Vagina (tissue), 2 donors: ENCODE data around the gene ORM1. TPM values are rescaled to one million over a fixed set of nuclear protein-coding genes. Genes with fewer than 3 reads are reported as not detected.

Source experiments
- DNase-seq, 2 donors: peaks; one replicate each; pipeline ENCODE4 v3.0.0-alpha.2; 2017; ENCODE audit errors: extremely low spot score in 2 of 2
- H3K27ac ChIP-seq: fragments of 200-600 bp; sonication (generic); one replicate; pipeline ENCODE4 v1.5.1; 2019
- H3K27me3 ChIP-seq: fragments of 200-600 bp; sonication (generic); one replicate; pipeline ENCODE4 v1.5.1; 2019
- H3K36me3 ChIP-seq, 2 donors: fragments of 200-600 bp; sonication (generic); one replicate each; pipeline ENCODE4 v1.5.1; 2017 to 2019
- H3K4me1 ChIP-seq: fragments of 200-600 bp; sonication (generic); one replicate; pipeline ENCODE4 v1.5.1; 2019
- H3K4me3 ChIP-seq, 2 donors: fragments of 200-600 bp; sonication (generic); 1 replicate in 1 of 2; 2 replicates in 1 of 2; pipeline ENCODE4 v1.5.1; 2016 to 2019
- H3K9me3 ChIP-seq: fragments of 200-600 bp; sonication (generic); one replicate; pipeline ENCODE4 v1.5.1; 2019
- POLR2A ChIP-seq, 2 donors: fragments of 450-650 bp; IDR thresholded peaks; one replicate each; pipeline ENCODE4 v1.6.1; 2017; ENCODE audit warnings: antibody characterized with exemption in 2 of 2, mild to moderate bottlenecking in 2 of 2, moderate library complexity in 2 of 2
- POLR2AphosphoS5 ChIP-seq, 2 donors: sonication (generic); formaldehyde crosslinking; IDR thresholded peaks; one replicate each; pipeline ENCODE4 v1.9.0; 2017; ENCODE audit warnings: antibody characterized with exemption in 2 of 2, mild to moderate bottlenecking in 2 of 2, low read depth in 1 of 2; ENCODE audit not compliant: insufficient read depth in 1 of 2
- intact Hi-C: fragments of 100-400 bp; cut with DNase I; formaldehyde crosslinking; loops from one replicate; pipeline ENCODE4 v1.15.1; 2023
- total RNA-seq: library from RNA; depleted of rRNA; stranded (reverse); fragments of >200 nt; gene quantifications from one replicate; pipeline ENCODE4 v1.2.3, GENCODE V29; 2016
- TF ChIP-seq, protein P1 (sequence below), 3 experiments: fragments of 450-650 bp in 2 of 3; fragments of 200-600 bp in 1 of 3; sonication (generic) in 1 of 3; IDR thresholded peaks; one replicate each; pipeline ENCODE4 v1.5.1; 2017 to 2019; ENCODE audit warnings: antibody characterized with exemption in 3 of 3, mild to moderate bottlenecking in 2 of 3, moderate library complexity in 2 of 3

Gene ORM1
- total RNA-seq, 1 donor from 2014 or later = not detected

DNA sequence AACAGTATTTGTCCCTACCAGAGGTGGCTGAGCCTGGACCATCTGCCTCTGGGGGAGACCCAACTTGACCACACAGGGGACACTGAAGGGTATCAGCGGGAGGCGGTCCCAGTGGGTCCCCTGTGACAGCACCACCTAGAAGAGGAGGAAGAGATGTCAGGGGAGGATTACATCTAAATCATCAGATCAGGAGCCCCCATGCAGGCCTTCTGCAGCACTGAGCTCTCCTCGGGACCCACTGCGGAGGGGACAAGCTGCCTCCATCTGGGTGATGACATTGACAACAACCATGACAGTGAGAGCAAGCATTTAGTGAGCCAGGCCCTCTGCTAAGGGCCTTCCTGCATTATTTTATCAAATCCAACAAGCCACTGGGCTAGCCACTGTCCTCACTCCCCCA is 19.1 kb downstream of the ORM1 start:
- no peaks in the 10 kb centered on the region for H3K9me3 ChIP-seq

DNA sequence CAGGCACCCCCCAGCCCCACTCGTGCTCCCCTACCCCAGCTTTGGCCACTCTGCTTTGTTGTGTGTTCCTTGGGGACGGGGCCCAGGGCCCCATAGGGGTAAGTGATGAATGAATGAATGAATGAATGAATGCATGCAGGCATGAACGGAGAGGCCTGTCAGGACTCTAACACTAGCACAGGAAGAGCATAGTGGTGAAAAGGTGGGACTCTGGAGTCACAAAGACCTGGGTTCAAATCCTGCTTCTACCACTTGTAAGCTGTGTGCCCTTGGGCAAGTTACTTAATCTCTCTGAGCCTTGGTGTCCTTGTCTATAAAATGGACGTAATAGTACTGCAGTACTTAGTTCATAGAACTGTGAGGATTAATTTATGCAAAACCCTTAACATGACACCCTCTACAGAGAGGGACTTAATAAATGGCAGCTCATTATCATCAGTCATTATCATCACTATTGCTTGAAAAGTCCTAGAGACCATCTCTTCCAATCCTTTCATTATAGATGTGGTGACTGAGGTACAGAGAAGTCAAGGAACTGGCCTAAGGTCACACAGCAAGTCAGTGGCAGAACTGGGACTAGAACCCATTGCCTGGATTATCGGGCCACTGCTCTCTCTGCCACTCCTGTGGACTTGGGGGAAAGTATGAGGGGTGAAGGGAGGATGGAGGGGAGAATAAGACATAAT is 20.0 kb downstream of the ORM1 start:
- TF ChIP-seq POLR2AphosphoS5 (IDR thresholded peaks at IDR 0.05; ENCODE audit: insufficient read depth in 1 of 2, low read depth in 1 of 2) = no peak
- no peak for TF ChIP-seq POLR2A (IDR thresholded peaks at IDR 0.05)
- TF ChIP-seq, protein P1, sequence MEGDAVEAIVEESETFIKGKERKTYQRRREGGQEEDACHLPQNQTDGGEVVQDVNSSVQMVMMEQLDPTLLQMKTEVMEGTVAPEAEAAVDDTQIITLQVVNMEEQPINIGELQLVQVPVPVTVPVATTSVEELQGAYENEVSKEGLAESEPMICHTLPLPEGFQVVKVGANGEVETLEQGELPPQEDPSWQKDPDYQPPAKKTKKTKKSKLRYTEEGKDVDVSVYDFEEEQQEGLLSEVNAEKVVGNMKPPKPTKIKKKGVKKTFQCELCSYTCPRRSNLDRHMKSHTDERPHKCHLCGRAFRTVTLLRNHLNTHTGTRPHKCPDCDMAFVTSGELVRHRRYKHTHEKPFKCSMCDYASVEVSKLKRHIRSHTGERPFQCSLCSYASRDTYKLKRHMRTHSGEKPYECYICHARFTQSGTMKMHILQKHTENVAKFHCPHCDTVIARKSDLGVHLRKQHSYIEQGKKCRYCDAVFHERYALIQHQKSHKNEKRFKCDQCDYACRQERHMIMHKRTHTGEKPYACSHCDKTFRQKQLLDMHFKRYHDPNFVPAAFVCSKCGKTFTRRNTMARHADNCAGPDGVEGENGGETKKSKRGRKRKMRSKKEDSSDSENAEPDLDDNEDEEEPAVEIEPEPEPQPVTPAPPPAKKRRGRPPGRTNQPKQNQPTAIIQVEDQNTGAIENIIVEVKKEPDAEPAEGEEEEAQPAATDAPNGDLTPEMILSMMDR (IDR thresholded peaks at IDR 0.05) = no peak
- intact Hi-C loops = loop anchor here (10.0 kb wide), 1 partner anchor 52 kb away; no protein-coding TSS in a partner anchor
- H3K9me3 ChIP-seq = no peaks in the 10 kb centered on the region
- DNase-seq = no peak
- no peak overlapping the region for H3K4me3 ChIP-seq
- H3K27ac ChIP-seq = no peak overlapping the region
- no peaks in the 10 kb centered on the region for H3K27me3 ChIP-seq
- peaks cover 0 to 97% of the 10 kb centered on the region in 2 donors for H3K36me3 ChIP-seq
- no peaks in the 10 kb centered on the region for H3K4me1 ChIP-seq

More for the DNA sequence above, 19.1 kb downstream of the ORM1 start:
- Histone ChIP-seq H3K27me3 (no peaks in the 10 kb centered on the region), H3K4me1 (no peaks in the 10 kb centered on the region), H3K4me3 (no peak overlapping the region), H3K27ac (no peak overlapping the region), H3K36me3 (peaks cover 0 to 97% of the 10 kb centered on the region in 2 donors)
- no peak for DNase-seq
- TF ChIP-seq, protein P1 (IDR thresholded peaks at IDR 0.05) = no peak
- TF ChIP-seq POLR2AphosphoS5 (IDR thresholded peaks at IDR 0.05; ENCODE audit: insufficient read depth in 1 of 2, low read depth in 1 of 2) (no peak), POLR2A (IDR thresholded peaks at IDR 0.05) (no peak)
- intact Hi-C loops = loop anchor here (10.0 kb wide), 1 partner anchor 53 kb away; no protein-coding TSS in a partner anchor

DNA sequence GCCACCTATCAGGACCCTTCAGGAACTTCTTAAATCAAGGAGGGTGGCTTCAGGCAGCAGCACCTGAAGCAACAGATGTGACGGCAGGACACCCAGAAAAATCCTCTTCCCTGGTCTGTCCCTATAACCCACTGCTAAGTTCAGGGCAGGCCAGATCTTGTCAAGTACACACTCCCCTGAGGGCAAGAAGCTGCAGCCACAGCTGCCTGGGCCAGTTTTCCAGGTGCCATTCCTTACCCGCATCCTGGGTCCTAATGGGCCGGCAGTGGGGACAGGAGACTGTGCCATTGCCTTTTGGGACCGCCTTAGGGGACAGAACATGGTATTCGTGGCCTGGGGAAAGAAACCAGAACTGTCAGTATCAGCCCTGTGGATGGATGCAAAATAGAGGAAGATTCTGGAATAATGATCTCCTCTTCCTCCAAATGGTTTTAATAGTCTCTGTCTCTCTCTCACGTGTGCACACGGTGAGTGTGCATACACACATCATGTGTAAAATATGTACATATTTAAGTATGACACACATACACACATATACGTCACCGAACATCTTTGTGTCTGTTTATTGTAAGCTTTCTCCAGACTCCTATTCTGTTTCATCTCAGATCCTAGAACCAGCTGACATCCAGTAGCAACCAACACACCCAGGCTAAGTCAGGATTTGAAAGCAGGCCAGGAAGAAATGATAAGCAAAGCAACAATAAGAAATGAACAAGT is 20.7 kb downstream of the ORM1 start:
- intact Hi-C loops = loop anchor here (10.0 kb wide), 1 partner anchor 51 kb away; no protein-coding TSS in a partner anchor
- no peak overlapping the region for H3K27ac ChIP-seq
- peaks cover 6% of the 10 kb centered on the region for H3K4me1 ChIP-seq
- peaks cover 0 to 90% of the 10 kb centered on the region in 2 donors for H3K36me3 ChIP-seq
- no peaks in the 10 kb centered on the region for H3K27me3 ChIP-seq
- H3K4me3 ChIP-seq = no peak overlapping the region
- no peaks in the 10 kb centered on the region for H3K9me3 ChIP-seq
- no peak for TF ChIP-seq POLR2A (IDR thresholded peaks at IDR 0.05)
- no peak for TF ChIP-seq POLR2AphosphoS5 (IDR thresholded peaks at IDR 0.05; ENCODE audit: insufficient read depth in 1 of 2, low read depth in 1 of 2)
- DNase-seq = no peak

DNA sequence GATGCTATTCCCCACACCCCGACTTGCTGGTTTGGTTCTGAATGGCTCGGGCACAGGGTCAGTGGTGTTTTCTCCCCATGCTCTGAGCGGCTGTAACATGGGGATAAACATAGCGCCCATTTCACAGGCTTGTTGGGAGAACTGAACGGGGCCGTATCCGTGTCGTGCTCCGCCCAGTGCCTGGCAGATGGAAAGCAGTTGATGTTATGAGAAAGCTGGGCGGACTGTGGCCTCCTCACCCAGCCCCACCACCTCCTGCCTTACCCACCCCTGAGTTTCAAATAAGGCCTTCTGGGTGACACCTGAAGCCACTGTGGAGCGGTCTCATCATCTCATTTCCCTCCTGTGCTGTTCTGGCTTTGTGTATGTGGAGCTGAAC is 21.3 kb downstream of the ORM1 start:
- TF ChIP-seq, protein P1 (IDR thresholded peaks at IDR 0.05) = no peak
- TF ChIP-seq POLR2AphosphoS5 (IDR thresholded peaks at IDR 0.05; ENCODE audit: insufficient read depth in 1 of 2, low read depth in 1 of 2) (no peak), POLR2A (IDR thresholded peaks at IDR 0.05) (no peak)

GRCh38 chr9:114344692-114345091 is 21.8 kb downstream of the ORM1 start:
- no peak for DNase-seq
- H3K9me3 ChIP-seq = no peaks in the 10 kb centered on the region
- H3K27ac ChIP-seq = no peak overlapping the region
- TF ChIP-seq POLR2A (IDR thresholded peaks at IDR 0.05) (no peak), POLR2AphosphoS5 (IDR thresholded peaks at IDR 0.05; ENCODE audit: insufficient read depth in 1 of 2, low read depth in 1 of 2) (no peak)
- TF ChIP-seq, protein P1 (IDR thresholded peaks at IDR 0.05) = no peak
- H3K36me3 ChIP-seq = peaks cover 0 to 84% of the 10 kb centered on the region in 2 donors
- no peak overlapping the region for H3K4me3 ChIP-seq
- no peaks in the 10 kb centered on the region for H3K27me3 ChIP-seq
- peaks cover 15% of the 10 kb centered on the region for H3K4me1 ChIP-seq
- intact Hi-C loops = loop anchor here (10.0 kb wide), 1 partner anchor 50 kb away; no protein-coding TSS in a partner anchor

More for the DNA sequence above, 21.3 kb downstream of the ORM1 start:
- Histone ChIP-seq H3K9me3 (no peaks in the 10 kb centered on the region), H3K4me3 (no peak overlapping the region), H3K27ac (no peak overlapping the region), H3K4me1 (peaks cover 10% of the 10 kb centered on the region), H3K27me3 (no peaks in the 10 kb centered on the region), H3K36me3 (peaks cover 0 to 86% of the 10 kb centered on the region in 2 donors)
- intact Hi-C loops = loop anchor here (10.0 kb wide), 1 partner anchor 51 kb away; no protein-coding TSS in a partner anchor
- DNase-seq = no peak
